HFFc6 (cell line): ENCODE data around the gene EEF2K. TPM values are rescaled to one million over a fixed set of nuclear protein-coding genes. Genes with fewer than 3 reads are reported as not detected.

Experiments used
- DNase-seq: peaks from one replicate; pipeline ENCODE4 v3.0.0-alpha.2; 2018
- H3K27ac Mint-ChIP-seq: 2 replicates; pipeline ENCODE4 v1.8.0; 2020; ENCODE audit warnings: mild to moderate bottlenecking, mixed read lengths
- H3K27me3 Mint-ChIP-seq: 2 replicates; pipeline ENCODE4 v1.8.0; 2021; ENCODE audit warnings: mild to moderate bottlenecking, moderate library complexity, mixed read lengths; ENCODE audit not compliant: insufficient read depth
- H3K36me3 Mint-ChIP-seq: 2 replicates; pipeline ENCODE4 v1.8.0; 2021; ENCODE audit warnings: low read depth, mixed read lengths
- H3K4me1 Mint-ChIP-seq: 2 replicates; pipeline ENCODE4 v1.8.0; 2020; ENCODE audit warnings: low read depth, mixed read lengths
- H3K4me3 Mint-ChIP-seq: 2 replicates; pipeline ENCODE4 v1.8.0; 2020; ENCODE audit warnings: mild to moderate bottlenecking, moderate library complexity, mixed read lengths
- H3K9me3 Mint-ChIP-seq: 2 replicates; pipeline ENCODE4 v1.8.0; 2020; ENCODE audit warnings: mild to moderate bottlenecking, mixed read lengths
- total RNA-seq, 6 experiments: library from RNA; stranded (reverse); fragmentation: NEBNext Ultra II Directional; extraction: Animal tissue kit (Norgen Biotek cat#: 25700); gene quantifications; 2 replicates in 1 of 6; 3 replicates in 5 of 6; pipeline ENCODE4 v1.2.3, GENCODE V29; 2021
- TF ChIP-seq, protein P1 (sequence below): fragments of 200-600 bp; sonication (generic); IDR thresholded peaks from 2 replicates; pipeline ENCODE4 v1.5.0; 2021; ENCODE audit warnings: antibody characterized with exemption, mild to moderate bottlenecking

EEF2K gene
- total RNA-seq, 6 experiments from 2014 or later, result 21.5 to 26.6 (median 23.5) TPM

GRCh38 chr16:22308824-22309520 lies 102.9 kb downstream of the EEF2K start:
- H3K4me1 Mint-ChIP-seq, result no peaks in the 10 kb centered on the region
- no peaks in the 10 kb centered on the region for H3K9me3 Mint-ChIP-seq
- TF ChIP-seq, protein P1, sequence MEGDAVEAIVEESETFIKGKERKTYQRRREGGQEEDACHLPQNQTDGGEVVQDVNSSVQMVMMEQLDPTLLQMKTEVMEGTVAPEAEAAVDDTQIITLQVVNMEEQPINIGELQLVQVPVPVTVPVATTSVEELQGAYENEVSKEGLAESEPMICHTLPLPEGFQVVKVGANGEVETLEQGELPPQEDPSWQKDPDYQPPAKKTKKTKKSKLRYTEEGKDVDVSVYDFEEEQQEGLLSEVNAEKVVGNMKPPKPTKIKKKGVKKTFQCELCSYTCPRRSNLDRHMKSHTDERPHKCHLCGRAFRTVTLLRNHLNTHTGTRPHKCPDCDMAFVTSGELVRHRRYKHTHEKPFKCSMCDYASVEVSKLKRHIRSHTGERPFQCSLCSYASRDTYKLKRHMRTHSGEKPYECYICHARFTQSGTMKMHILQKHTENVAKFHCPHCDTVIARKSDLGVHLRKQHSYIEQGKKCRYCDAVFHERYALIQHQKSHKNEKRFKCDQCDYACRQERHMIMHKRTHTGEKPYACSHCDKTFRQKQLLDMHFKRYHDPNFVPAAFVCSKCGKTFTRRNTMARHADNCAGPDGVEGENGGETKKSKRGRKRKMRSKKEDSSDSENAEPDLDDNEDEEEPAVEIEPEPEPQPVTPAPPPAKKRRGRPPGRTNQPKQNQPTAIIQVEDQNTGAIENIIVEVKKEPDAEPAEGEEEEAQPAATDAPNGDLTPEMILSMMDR, result no peak
- H3K4me3 Mint-ChIP-seq, result no peak overlapping the region
- no peak for DNase-seq
- peaks cover 12% of the 10 kb centered on the region; the same call in 1 of the 2 replicates for H3K36me3 Mint-ChIP-seq
- H3K27me3 Mint-ChIP-seq, result no peaks in the 10 kb centered on the region
- H3K27ac Mint-ChIP-seq, result no peak overlapping the region

DNA sequence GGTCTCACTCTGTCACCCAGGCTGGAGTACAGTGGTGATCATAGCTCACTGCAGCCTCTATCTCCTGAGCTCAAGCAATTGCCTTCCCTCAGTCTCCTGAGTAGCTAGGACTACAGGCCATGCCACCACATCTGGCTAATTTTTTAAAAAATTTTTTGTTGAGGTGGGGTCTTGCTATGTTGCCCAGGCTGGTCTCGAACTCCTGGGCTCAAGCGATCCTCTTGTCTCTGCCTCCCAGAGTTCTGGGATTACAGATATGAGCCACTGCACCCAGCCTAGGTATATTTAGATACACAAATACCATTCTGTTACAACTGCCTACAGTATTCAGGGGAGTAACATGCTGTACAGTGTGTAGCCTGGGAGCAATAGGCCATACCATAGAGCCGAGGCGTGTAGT lies 105.4 kb downstream of the EEF2K start:
- DNase-seq, result no peak
- no peaks in the 10 kb centered on the region for H3K4me1 Mint-ChIP-seq
- H3K4me3 Mint-ChIP-seq, result no peak overlapping the region
- H3K27me3 Mint-ChIP-seq, result no peaks in the 10 kb centered on the region; the same call in 1 of the 2 replicates
- H3K9me3 Mint-ChIP-seq, result no peaks in the 10 kb centered on the region
- peaks cover 9% of the 10 kb centered on the region; the same call in 1 of the 2 replicates for H3K36me3 Mint-ChIP-seq
- TF ChIP-seq, protein P1, result no peak
- H3K27ac Mint-ChIP-seq, result no peak overlapping the region

GRCh38 chr16:22312897-22313781 lies 107.1 kb downstream of the EEF2K start:
- DNase-seq, result no peak
- Mint-ChIP-seq H3K27me3 (no peaks in the 10 kb centered on the region; the same call in none of the 2 replicates), H3K9me3 (no peaks in the 10 kb centered on the region), H3K27ac (no peak overlapping the region; the same call in 1 of the 2 replicates), H3K36me3 (peaks cover 3% of the 10 kb centered on the region; the same call in 1 of the 2 replicates), H3K4me3 (no peak overlapping the region), H3K4me1 (no peaks in the 10 kb centered on the region)
- TF ChIP-seq, protein P1, result no peak

DNA sequence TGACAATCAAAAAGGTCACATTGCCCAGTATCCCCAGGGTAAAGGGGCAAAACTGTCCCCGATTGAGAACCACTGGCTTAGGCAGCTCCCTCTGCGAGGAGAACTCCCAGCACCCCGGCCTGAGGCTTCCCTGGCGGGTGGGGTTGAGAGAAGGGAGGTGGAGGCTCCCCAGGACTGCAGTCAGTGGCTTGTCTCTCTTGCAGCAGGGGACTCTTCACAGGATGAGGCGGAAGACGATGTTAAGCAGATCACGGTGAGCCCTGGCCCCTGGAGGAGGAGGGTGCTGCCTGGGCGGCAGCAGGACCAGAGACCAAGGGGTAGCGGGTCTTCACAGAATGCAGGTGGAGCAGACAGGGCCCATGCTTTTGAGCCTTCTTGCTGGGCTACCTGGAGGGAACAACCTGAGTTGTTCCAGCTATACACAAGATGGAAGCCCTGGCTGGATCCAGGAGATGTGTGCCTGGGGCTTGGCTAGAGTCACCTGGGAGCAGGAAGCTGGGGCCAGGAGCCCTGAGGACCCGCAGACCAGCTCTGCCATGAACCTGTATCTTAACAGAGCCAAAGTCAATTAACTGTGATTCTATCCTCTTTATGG lies 107.9 kb downstream of the EEF2K start:
- no peaks in the 10 kb centered on the region; the same call in 1 of the 2 replicates for H3K36me3 Mint-ChIP-seq
- no peak overlapping the region for H3K27ac Mint-ChIP-seq
- H3K9me3 Mint-ChIP-seq, result no peaks in the 10 kb centered on the region
- DNase-seq, result no peak
- no peak overlapping the region for H3K4me3 Mint-ChIP-seq
- H3K27me3 Mint-ChIP-seq, result no peaks in the 10 kb centered on the region; the same call in none of the 2 replicates
- TF ChIP-seq, protein P1, result no peak
- no peaks in the 10 kb centered on the region for H3K4me1 Mint-ChIP-seq
